HT1080 (cell line): ENCODE results near the gene LEF1. TPM values are rescaled to one million over a fixed set of nuclear protein-coding genes. Genes with fewer than 3 reads are reported as not detected.

Experiments
- DNase-seq: peaks from one replicate; pipeline ENCODE4 v3.0.0-alpha.2; 2015; ENCODE audit warnings: low read depth
- total RNA-seq: library from RNA; depleted of rRNA; stranded (reverse); fragments of >200 nt; shearing (Covaris generic); gene quantifications from 2 replicates; pipeline ENCODE4 v1.2.3, GENCODE V29; 2014

The LEF1 gene
- total RNA-seq, 1 experiment from 2014 or later = 27.7 TPM

DNA sequence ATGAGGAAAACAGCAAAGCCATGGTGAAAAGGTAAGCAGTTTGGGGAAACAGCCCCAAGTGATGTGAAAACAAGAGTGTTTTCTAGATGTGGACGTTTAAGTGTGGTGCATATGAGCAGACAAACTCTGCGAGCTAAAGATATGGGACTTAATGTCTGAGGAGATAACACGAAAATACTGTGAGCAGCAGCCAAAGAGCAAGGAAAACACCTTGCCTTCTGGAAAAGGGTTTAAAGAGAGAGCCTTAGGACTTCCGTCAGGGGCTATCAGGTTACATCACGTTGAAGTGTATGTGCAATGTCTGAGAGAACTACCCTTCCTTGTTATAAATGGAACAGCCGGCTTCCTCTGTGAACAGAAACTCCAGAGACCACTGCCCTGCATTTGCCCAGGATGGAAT lies 54.2 kb downstream of the LEF1 start:
- no peak for DNase-seq

DNA sequence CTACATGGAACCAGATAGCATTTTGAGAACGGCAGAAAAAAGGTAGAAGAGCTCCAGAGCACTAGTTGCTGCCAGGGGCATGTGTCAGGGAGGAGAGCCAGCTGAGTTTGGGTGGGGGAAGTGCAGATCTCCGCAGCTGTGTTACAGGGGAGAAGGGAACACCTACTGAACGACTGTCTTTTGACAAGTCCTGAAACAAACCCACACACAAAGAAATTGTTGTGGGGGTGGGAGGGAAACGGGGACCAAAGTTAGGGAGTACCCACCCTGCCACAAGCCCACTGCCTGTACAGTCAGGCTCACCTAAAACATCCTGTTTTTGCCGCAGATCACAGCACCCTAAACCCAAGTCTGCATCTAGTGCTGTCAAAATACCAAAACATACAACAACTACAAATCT lies 55.5 kb downstream of the LEF1 start:
- DNase-seq = no peak

DNA sequence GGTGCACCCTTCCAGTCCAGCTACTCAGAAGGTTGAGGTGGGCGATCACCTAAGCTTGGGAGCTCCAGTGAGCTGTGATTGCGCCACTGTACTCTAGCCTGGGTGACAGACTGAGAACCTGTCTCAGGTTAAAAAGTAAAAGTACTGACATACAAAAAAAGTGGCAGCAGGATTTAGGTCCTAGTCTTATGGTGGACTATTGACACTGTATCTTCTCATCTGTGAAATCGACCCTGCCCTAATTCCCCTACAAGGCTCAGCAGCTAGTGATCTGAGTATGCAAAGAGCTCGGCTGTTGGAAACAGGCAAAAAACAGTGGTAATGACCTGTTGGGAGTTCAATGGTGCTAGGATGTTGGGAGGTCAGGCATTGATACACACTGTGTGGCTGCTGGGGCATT lies 57.0 kb downstream of the LEF1 start:
- no peak for DNase-seq

DNA sequence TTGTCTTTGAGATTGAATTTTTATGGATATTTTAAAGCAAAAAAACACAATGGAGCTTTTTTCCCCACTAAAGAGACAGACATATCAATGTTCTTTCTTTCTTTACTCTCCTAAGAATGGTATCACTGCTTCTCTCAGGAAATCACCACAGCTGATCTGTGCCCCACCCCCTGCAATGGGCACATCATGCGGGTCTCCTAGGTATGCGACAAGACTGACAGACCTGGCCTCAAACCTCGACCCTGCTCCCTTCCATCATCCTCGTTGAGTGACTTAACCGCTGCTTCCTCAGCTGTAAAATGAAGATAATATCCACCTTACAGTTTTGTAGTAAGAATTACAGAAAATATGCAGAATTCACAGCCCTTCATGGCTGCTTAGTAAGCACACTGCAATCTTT lies 58.3 kb downstream of the LEF1 start:
- no peak for DNase-seq

GRCh38 chr4:108109997-108110416 lies 58.7 kb downstream of the LEF1 start:
- DNase-seq = no peak

- DNase-seq = no peak
Observed at GRCh38 chr4:108109111-108109510, 59.6 kb downstream of the LEF1 start.

GRCh38 chr4:108107729-108108382 lies 60.9 kb downstream of the LEF1 start:
- DNase-seq = no peak

GRCh38 chr4:108107101-108107500 lies 61.6 kb downstream of the LEF1 start:
- DNase-seq = no peak

- no peak for DNase-seq
Observed at GRCh38 chr4:108106186-108106585, 62.5 kb downstream of the LEF1 start.

- DNase-seq = no peak
Observed at GRCh38 chr4:108103099-108103862, 65.5 kb downstream of the LEF1 start.

GRCh38 chr4:108100827-108101226 lies 67.9 kb downstream of the LEF1 start:
- DNase-seq = no peak

DNA sequence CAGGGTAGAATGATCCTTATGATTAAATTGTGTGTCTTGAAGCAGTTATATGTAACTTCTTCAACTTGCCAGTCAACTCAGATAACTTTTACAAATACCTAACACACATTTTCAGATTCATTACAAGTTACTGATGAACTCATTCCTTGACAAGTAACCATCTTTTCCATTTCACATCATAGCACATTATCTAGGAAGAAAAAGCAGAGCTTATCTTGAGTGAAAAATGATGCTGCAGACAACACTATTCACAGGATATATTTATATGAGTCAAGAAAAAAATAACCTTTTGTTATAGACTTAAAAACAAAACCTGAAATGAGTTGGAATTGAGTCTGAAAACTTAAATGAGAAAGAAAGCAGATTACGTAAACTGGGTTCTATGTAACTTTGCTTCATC lies 68.9 kb downstream of the LEF1 start:
- no peak for DNase-seq

DNA sequence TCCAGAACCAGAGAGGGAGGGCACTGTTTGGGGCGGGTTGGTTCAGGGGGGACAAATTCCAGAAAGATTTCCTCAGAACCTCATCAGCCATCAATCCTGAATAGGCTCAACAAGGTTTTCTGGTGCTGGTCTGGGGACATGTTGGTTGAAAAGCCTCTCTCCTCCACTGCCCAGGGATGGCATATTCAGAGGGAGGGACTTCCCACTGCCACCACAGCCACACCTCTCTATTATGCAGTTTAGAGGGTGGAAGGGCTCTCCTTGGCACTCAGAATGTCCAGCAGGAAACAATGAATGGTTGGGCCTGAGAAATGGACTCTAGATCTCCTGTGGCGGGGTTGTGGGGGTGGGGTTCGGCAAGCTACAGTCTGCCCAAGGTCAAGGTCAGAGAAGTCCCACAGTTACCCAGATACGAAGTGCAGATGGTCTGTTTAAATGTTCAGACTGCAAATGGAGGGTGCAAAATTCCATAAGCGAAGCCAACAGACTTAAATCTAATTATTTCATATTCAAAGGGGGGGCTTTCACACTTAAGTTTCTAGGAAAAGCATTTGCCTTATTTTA lies 70.7 kb downstream of the LEF1 start:
- DNase-seq = no peak

DNA sequence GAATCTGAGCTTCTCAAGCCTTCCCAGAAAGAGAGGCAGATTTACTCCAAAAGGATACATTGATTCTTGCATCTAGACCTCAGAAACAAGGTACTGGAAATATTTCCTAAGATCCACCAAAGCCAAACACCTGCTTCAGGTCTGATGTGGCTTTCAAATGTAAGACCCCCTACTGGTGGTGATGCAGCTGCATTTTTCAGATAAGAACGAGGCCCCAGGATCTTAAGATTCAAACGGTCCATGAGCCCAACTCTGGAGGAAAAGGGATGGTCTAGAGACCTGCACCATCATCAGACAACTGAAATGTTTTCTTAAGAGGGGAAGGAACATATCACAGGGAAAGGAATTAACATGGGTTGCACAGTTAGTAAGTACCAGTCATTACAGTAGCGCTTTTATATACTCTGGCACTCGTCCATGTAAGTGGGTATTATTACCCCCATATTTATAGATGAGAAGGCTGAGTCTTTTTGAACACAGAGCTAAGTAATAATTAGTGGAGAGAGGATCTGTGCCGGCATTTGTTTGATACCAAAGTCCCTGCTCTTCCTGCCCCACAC lies 73.7 kb downstream of the LEF1 start:
- DNase-seq = no peak

DNA sequence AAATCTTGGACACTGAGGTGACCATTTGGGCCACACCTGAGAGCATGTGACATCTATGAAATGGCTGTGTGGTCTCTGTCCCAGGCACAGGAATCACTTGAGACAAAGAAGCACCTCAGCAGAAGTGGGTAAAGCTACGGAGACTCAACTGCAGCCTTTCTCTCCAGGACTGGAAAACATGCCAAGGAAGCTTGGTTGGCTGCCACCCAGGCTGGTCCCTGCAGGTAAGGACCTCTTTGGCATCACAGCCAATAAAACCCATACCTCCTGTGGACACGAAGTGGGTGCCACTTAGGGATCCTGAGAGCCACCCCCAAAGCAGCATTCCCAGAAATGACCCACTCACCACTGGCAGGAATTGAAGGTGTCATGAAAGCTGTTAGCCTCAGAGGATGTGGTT lies 74.6 kb downstream of the LEF1 start:
- DNase-seq = no peak

DNA sequence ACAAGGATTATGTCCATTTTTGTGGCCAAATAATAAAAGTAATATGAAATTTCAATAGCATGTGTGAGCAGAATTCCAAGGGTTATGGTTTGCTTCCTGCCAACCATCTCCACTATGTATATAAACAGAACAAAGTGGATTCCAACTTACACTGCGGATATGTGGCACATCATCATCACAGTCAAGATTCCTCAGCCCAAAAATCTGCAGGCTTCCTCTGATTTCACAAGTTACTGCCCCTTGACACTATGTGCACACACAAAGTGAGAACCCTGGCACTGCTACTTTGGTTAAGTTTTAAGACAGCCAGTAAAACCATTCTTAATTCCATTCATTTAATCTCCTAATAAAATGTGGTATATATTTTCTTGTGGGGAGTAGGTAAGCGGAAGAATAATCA lies 76.4 kb downstream of the LEF1 start:
- no peak for DNase-seq

DNA sequence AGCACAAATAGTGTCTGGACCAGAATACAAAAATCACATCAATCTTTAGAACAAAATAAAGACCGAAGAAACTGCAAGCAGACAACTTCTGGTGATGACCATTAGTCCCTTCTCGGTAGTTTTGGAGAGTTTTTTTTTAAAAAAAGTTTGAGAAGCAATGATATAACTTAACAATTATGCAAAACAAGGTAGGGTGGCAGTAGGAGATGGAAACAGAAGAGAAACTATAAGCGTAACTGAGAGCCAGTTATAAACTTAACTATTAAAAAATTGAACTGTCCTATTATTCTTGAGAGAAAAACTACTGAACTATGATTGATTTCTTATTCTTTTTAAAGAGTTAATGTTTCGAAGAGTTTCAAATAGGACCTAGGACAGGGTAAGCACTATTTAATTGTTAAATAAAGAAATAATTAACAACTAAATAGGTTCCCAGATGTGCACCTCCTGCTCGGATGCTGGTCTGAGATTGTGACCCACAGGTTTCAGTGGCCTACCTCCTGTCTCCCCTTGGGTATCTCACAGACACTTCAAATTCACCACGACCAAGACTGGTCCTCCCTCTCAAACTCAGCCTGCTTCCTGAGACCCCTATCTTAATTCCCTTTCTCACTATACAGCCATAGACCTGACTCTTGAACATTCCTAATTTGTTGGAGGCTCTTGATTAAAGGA lies 81.3 kb downstream of the LEF1 start:
- DNase-seq = no peak

GRCh38 chr4:108081256-108081655 lies 87.5 kb downstream of the LEF1 start:
- no peak for DNase-seq

- no peak for DNase-seq
Observed at GRCh38 chr4:108080747-108081146, 88.0 kb downstream of the LEF1 start.

DNA sequence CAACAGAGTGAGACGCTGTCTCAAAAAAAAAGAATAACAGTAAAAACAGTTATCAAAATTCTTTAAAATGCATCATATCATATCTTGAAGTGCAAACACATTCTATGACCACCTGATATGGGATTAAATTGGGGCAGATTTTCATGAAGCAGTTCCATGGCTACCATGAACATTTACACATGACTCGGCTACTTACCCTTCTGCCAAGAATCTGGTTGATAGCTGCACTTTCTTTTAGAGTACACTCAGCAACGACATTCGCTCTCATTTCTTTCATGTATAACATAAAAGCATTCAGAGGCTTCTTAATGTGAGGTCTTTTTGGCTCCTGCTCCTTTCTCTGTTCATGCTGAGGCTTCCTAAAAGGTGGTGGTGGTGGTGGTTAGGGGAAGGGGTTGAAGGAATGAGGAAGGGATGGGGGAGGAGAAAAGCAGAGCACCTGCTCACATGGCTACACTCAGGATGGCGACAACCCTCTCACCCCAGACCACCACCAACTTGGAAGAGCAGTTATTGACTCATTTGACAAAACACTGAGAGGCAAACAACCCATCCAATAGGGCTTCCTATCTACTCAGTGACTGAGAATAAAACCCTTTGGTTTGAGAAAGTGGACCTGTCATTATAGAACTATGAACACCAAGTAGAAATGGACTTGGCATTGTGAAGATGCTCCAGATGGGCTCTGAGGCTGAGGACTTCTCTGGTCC lies 90.6 kb downstream of the LEF1 start:
- no peak for DNase-seq

DNA sequence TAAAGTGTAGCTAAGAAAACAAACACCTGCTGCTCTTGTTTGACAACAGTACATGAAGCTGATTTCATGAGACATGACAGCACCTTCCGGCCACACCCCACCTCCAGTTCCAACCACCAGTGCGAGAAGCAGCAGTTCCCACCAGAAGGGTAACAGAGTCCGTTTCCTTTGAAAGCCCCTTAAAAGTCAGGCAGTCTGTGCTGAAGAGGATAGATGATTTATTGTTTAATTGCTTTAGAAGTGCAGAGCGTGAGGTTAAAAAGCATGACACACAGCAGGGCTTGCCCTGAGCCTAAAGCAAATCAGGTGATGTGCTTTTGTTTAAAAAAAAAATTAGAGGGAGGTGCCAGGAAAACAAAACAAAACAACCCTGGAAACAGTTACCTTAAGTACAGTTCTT lies 96.4 kb downstream of the LEF1 start:
- no peak for DNase-seq
